DMS 273 (cell line): ENCODE results near the gene SRC.
A peak's percentile ranks its signal among the peaks of the same experiment; 100 is the strongest.

Experiments used
- DNase-seq: peaks from one replicate; lab custom pipeline; 2025; ENCODE audit not compliant: unreplicated experiment; lab: John Stamatoyannopoulos, UW

SRC gene

DNA sequence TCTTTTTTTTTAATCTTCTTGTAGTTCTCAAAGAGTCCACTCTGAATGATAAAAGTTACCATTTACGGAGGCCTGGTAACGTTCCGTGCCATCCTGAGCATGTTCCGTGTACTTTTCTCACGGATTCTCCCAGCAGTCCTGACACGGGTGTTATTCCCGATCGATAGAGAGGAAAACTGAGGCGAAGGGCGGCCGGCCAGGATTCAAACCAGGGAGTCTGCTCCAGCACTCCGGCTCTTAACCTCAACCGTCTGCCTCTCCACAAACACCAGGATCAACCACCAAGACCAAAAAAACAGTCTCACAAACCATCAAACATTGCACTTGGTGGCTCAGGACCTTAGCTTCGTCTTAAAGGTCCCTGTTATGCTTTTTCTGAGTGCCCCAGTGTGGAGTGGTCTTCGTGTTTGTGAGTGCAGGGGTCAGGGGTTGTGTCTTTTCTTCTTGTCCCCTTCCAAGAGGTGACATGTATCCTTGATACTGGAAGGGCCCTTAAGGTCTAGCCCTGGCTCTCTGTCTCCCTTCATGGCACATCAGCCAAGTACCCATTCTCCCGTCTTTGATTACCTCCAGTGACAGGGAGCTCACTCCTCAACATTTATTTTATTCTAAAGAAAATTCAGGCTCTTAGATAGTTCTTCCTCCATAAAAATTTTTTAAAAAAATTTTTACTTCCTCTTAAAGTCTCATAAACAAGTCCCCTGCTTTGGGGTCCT, 35.1 kb downstream of the SRC start:
- DNase-seq, result no peak

DNA sequence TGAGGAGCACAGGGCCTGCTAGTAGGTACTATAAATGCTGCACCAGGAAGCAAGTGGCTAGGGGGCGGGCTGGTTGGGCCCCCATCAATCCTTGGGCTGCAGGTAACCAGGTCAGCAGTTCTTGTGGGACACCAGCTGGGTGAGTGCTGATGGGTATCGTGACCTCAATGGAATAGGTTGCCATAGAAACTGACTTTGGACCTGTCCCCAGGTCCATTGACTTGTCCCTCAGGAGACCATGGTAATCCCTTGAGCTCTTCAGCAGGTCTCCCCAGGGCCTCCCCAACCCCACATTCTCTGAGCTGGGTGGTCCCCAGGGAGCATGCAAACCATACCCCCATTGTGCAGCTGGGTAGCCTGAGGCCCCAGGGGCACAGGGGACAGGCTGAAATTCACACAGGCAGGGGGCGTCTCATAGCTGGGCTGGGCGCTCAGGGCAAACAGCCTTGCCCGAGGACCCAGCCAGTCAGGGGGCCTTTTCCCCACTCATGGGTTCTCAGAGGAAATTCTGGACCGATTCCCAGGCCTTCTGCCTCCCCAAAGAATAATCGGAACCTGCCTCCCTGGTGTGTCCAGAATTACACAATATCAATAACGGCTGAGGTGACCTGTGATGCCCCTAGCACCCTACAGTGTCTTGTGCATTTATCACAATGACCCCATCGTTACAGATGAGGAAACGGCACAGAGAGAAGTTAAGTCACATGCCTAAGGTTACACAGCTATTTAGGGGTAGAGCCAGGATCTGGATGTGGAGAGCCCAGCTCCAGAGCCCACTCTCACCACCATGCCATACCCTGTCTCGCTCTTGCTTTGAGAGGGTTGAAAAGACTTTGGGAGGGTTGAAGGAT, 35.9 kb downstream of the SRC start:
- DNase-seq, result no peak

GRCh38 chr20:37382482-37383120, 36.7 kb downstream of the SRC start:
- DNase-seq, result no peak

DNA sequence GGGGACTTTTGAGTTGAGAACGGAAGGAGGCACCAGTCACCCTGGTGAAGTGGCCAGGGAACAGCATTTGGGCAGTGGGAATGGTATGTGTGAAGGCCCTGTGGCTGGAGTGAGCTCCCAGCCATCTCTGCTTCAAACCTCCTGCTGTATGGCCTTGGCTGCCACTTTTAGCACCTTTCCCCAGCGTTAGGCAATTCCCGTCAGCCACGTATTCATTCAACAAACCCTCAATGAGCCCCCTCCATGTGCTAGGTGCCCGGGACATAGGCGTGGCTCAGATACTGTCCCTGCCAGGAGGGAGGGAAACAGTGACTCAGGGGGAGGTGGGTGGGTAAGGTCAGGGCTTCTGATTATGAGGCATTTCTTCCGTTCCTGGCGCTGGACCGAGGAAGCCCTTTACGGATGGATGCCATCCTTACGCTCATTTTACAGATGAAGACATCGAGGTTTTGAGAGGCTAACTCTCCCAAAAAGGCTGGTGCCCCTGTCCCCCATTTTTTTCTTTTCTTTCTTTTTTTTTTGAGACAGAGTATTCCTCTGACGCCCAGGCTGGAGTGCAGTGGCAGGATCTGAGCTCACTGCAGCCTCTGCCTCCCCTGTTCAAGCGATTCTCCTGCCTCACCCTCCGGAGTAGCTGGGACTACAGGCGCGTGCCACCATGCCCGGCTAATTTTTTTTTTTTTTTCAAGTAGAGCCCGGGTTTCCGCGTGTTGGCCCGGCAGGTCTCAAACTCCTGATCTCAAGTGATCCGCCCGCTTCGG, 37.5 kb downstream of the SRC start:
- no peak for DNase-seq

DNA sequence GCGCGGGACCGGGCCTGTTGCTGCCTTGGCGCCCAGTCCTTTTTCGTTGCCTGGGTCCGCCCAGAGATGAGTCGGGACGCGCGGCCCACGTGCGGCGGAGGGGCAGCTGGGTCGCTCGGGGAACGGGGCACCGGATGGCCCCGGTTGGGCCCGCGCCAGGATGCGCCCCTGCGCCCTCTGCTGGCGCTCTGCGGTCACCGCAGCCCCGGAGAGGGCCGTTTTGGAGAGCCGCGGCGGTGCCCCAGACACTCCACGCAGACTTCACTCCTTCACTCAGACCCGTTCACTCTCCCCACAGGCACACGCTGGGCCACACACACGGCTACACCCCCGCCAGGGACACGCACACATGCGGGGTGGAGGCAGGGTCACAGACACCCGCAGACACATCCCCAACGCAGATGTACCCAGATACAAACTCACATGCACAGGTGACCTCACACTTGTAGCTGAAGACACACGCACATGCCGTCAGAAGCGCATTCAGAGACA, 38.8 kb downstream of the SRC start:
- peak; percentile 87 for DNase-seq

GRCh38 chr20:37385176-37385575, 39.2 kb downstream of the SRC start:
- no peak for DNase-seq

DNA sequence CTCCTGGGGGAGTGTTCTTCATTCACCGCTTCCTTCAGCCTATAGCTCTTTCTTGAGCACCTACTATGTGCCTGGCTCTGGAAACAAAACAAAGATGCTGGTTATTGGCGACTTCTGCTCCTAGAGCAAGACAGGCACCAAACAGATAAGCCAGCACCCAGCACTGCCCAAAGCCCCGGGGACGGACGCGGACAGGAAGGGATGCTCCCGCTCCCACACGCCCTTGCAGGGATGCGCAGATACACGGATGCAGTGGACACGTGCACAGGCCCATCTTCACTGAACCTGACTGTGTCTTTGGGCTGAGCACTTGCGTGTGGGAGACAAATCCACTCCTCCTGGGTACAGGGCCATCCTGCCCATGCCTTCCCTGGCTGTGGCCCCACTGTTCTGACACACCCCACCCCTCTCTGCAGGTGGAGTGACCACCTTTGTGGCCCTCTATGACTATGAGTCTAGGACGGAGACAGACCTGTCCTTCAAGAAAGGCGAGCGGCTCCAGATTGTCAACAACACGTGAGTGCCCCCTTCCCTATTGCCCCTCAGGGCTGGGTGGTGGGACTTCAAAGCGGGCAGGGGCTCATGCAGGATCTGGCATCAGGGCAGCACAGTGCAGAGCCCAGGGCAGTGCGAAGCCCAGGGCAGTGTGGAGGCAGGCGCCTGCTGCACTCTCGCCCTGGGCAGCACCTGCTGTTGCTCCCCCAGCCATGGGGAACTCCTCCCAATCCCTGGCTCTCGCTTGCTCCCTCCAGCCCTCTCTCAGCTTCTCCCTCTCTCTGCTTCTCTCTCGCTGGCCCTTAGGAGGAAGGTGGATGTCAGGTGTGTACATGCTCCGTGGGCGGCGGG, 39.9 kb downstream of the SRC start:
- DNase-seq, result no peak

GRCh38 chr20:37386505-37387251, 40.7 kb downstream of the SRC start:
- no peak for DNase-seq

GRCh38 chr20:37387519-37388269, 41.8 kb downstream of the SRC start:
- no peak for DNase-seq

- no peak for DNase-seq
These were observed 42.9 kb downstream of the SRC start for GRCh38 chr20:37388831-37389230.

GRCh38 chr20:37389241-37389747, 43.4 kb downstream of the SRC start:
- DNase-seq, result no peak

- DNase-seq, result peak; percentile 30
These were observed 43.9 kb downstream of the SRC start for GRCh38 chr20:37389844-37390275.

DNA sequence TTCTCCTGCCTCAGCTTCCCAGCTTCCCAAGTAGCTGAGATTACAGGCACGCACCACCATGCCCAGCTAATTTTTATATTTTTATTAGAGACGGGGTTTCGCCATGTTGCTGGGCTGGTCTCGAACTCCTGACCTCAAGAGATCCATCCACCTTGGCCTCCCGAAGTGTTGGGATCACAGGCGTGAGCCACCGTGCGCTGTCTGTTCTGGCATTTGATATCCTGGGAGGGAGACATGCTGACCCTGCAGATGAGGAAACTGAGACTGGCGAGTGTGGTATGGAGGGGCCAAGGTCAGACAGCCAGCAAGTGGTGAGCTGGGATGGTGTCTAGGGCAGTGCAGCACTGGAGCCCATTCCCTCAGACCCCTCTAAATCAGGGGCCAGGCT, 44.6 kb downstream of the SRC start:
- DNase-seq, result no peak

DNA sequence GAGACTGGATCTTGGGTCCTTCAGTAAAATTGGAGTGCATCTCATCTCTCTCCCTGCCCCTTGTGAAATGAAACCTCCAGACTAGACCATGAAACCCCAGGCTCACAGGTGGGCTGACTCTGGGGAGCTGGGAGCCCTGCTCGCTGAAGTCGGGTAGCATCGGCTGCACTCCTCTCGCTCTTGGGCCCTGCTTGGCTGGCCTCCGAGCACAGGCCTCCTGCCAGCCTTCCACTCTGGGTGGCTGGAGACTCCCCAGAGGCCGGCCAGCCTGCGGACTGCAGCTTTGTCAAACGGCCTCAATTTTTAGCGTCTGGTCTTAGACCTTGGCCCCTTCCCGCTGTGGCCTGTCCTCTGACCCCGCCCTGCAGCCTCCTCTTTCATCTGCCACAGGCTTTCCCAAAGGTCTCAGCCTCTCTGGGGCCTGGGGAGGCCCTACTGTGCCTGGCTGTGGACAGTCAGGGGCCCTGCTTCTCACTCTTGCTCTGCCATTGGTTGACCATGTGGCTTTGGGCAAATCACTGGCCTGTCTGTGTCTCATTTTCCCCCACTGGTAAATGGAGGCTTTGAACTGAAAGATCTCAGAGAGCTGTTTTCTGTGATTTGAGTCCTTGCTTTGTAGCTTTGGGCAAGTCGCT, 45.1 kb downstream of the SRC start:
- no peak for DNase-seq

GRCh38 chr20:37392441-37393195, 46.7 kb downstream of the SRC start:
- DNase-seq, result peak; percentile 56

- no peak for DNase-seq
These were observed 47.4 kb downstream of the SRC start for GRCh38 chr20:37393196-37393862.
